Lung (tissue), 12 donors: ENCODE measurements around the gene DYNC1I2. TPM values are rescaled to one million over a fixed set of nuclear protein-coding genes. Genes with fewer than 3 reads are reported as not detected.

Experiments
- ATAC-seq: fragments of 200-7000 bp; cut with Tn5 transposase; one replicate; pipeline ENCODE4 v1.9.1; 2020; ENCODE audit warnings: moderate number of reproducible peaks; ENCODE audit not compliant: insufficient read depth, low FRiP score
- DNase-seq, 3 donors: peaks; one replicate each; pipeline ENCODE4 v3.0.0-alpha.2; 2013 to 2017
- H3K27ac ChIP-seq, 2 donors: one replicate each; pipeline ENCODE4 v1.5.1; 2013; ENCODE audit warnings: mild to moderate bottlenecking in 2 of 2, moderate library complexity in 2 of 2, control low read depth in 1 of 2, inconsistent platforms in 1 of 2, low read depth in 1 of 2, low read length in 1 of 2
- H3K27me3 ChIP-seq, 3 donors: one replicate each; pipeline ENCODE4 v1.5.1; 2013; ENCODE audit warnings: low read length in 2 of 3; ENCODE audit not compliant: control insufficient read depth in 3 of 3, insufficient read depth in 3 of 3
- H3K36me3 ChIP-seq, 4 donors: one replicate each; pipeline ENCODE4 v1.5.1; 2013; ENCODE audit warnings: low read length in 4 of 4, mild to moderate bottlenecking in 1 of 4, moderate library complexity in 1 of 4; ENCODE audit not compliant: control insufficient read depth in 4 of 4, insufficient read depth in 4 of 4
- H3K4me1 ChIP-seq, 5 donors: one replicate each; pipeline ENCODE4 v1.5.1; 2013; ENCODE audit warnings: low read length in 5 of 5, mild to moderate bottlenecking in 2 of 5, moderate library complexity in 1 of 5; ENCODE audit not compliant: control insufficient read depth in 5 of 5, insufficient read depth in 5 of 5
- H3K4me3 ChIP-seq: one replicate; pipeline ENCODE4 v1.5.1; 2013; ENCODE audit warnings: mild to moderate bottlenecking, control low read depth, moderate library complexity
- H3K9ac ChIP-seq, 2 donors: one replicate each; pipeline ENCODE4 v1.5.1; 2013; ENCODE audit warnings: low read length in 2 of 2, control low read depth in 1 of 2; ENCODE audit not compliant: insufficient read depth in 1 of 2
- H3K9me3 ChIP-seq, 4 donors: one replicate each; pipeline ENCODE4 v1.5.1; 2013; ENCODE audit warnings: low read length in 3 of 4, mild to moderate bottlenecking in 1 of 4, moderate library complexity in 1 of 4; ENCODE audit not compliant: control insufficient read depth in 4 of 4, insufficient read depth in 3 of 4
- CTCF ChIP-seq: IDR thresholded peaks from 2 replicates; pipeline ENCODE4 v1.5.1; 2012; ENCODE audit warnings: mild to moderate bottlenecking; ENCODE audit errors: control extremely low read depth, extremely low read depth
- WGBS, 2 donors: extraction: QIAGEN DNeasy Blood & Tissue Kit; methylation state at CpG; one replicate each; pipeline ENCODE4 v1.1.7; 2013; 5-methylcytosine and 5-hydroxymethylcytosine counted together
- polyA plus RNA-seq, 2 donors: library from polyadenylated mRNA; stranded (reverse); fragments of 200-250 nt; gene quantifications; one replicate each; pipeline ENCODE4 v1.2.1, GENCODE V29; 2013
- total RNA-seq, 2 donors: library from RNA; depleted of rRNA in 1 of 2; stranded (reverse); fragments of >200 nt in 1 of 2; gene quantifications; one replicate each; pipeline ENCODE4 v1.2.1, GENCODE V29; 2014 to 2021
- donor health status: control.
- donor health status: control.
- donor health status: Bipolar disorder and iron deficiency.
- donor health status: healthy.
- donor health status: DM: yes; HTN: yes; CAD: no.

The DYNC1I2 gene
- total and polyA plus RNA-seq, 4 donors = 47.1 to 190 (median 72.2) TPM

- Histone ChIP-seq H3K9me3 (no peaks in the 10 kb centered on the region), H3K4me1 (no peaks in the 10 kb centered on the region), H3K27ac (no peak overlapping the region), H3K4me3 (no peak overlapping the region), H3K27me3 (no peaks in the 10 kb centered on the region), H3K36me3 (peaks cover 15 to 55% (median 23%) of the 10 kb centered on the region in 4 donors), H3K9ac (no peak overlapping the region)
- DNase-seq = no peak
- no peak for ATAC-seq
- TF ChIP-seq CTCF = no peak
- 83 to 94% methylated on average over 1 of the region's 1 CpG for WGBS, 2 donors
Observed at GRCh38 chr2:171742760-171743159, 55.5 kb downstream of the DYNC1I2 start.

- Histone ChIP-seq H3K27me3 (no peaks in the 10 kb centered on the region), H3K4me3 (no peak overlapping the region), H3K4me1 (no peaks in the 10 kb centered on the region), H3K27ac (no peak overlapping the region), H3K9ac (no peak overlapping the region), H3K9me3 (no peaks in the 10 kb centered on the region), H3K36me3 (peaks cover 11 to 51% (median 22%) of the 10 kb centered on the region in 4 donors)
- DNase-seq (no peak), ATAC-seq (no peak)
- 81 to 82% methylated on average over 1 of the region's 1 CpG for WGBS, 2 donors
- no peak for TF ChIP-seq CTCF
Observed at GRCh38 chr2:171745141-171745540, 57.9 kb downstream of the DYNC1I2 start.

GRCh38 chr2:171745806-171746205, 58.5 kb downstream of the DYNC1I2 start:
- Histone ChIP-seq H3K9ac (no peak overlapping the region), H3K4me1 (no peaks in the 10 kb centered on the region), H3K9me3 (no peaks in the 10 kb centered on the region), H3K27me3 (no peaks in the 10 kb centered on the region), H3K4me3 (no peak overlapping the region), H3K27ac (no peak overlapping the region), H3K36me3 (peaks cover 11 to 56% (median 25%) of the 10 kb centered on the region in 4 donors)
- WGBS, 2 donors = 92 to 94% methylated on average over 4 of the region's 4 CpGs
- TF ChIP-seq CTCF = no peak
- ATAC-seq (no peak), DNase-seq (no peak)

GRCh38 chr2:171747371-171747770, 60.1 kb downstream of the DYNC1I2 start:
- 95% methylated on average over 3 of the region's 3 CpGs for WGBS, 2 donors
- no peak overlapping the region for H3K9ac ChIP-seq
- peaks cover 10 to 53% (median 26%) of the 10 kb centered on the region in 4 donors for H3K36me3 ChIP-seq
- ATAC-seq = no peak
- TF ChIP-seq CTCF = no peak
- no peak overlapping the region for H3K27ac ChIP-seq
- H3K9me3 ChIP-seq = no peaks in the 10 kb centered on the region
- H3K4me1 ChIP-seq = no peaks in the 10 kb centered on the region
- no peaks in the 10 kb centered on the region for H3K27me3 ChIP-seq
- H3K4me3 ChIP-seq = no peak overlapping the region
- no peak for DNase-seq
